BJ (cell line): Measurements from ENCODE around the gene HIVEP3. TPM values are rescaled to one million over a fixed set of nuclear protein-coding genes. Genes with fewer than 3 reads are reported as not detected.

Experiments
- CTCF ChIA-PET: fragments of 350-600 bp; formaldehyde crosslinking; extraction: SDS; loops from one replicate; lab custom pipeline; 2021; ENCODE audit warnings: antibody characterized with exemption, inconsistent platforms; lab: Yijun Ruan, JAX
- POLR2A ChIA-PET: fragments of 300-600 bp; sonication (Branson Sonifier 250); formaldehyde crosslinking; extraction: SDS; loops from one replicate; lab custom pipeline; 2021; ENCODE audit warnings: antibody characterized with exemption; lab: Charles Lee
- DNase-seq: peaks from one replicate; pipeline ENCODE4 v3.0.0-alpha.2; 2011; ENCODE audit warnings: low read depth
- H3K27me3 ChIP-seq: 2 replicates; pipeline ENCODE4 v1.6.0; 2011; ENCODE audit warnings: low read length; ENCODE audit not compliant: control insufficient read depth, insufficient read depth
- H3K36me3 ChIP-seq: 2 replicates; pipeline ENCODE4 v1.5.1; 2011; ENCODE audit warnings: low read length; ENCODE audit not compliant: control insufficient read depth, insufficient read depth
- H3K4me3 ChIP-seq: 2 replicates; pipeline ENCODE4 v1.5.1; 2011; ENCODE audit warnings: low read depth, mild to moderate bottlenecking, control low read depth, low read length
- CTCF ChIP-seq: IDR thresholded peaks from 2 replicates; pipeline ENCODE4 v1.5.1; 2011; ENCODE audit warnings: low read depth, mild to moderate bottlenecking, control low read depth, inconsistent platforms, low read length, moderate library complexity; ENCODE audit not compliant: insufficient read depth
- polyA plus RNA-seq: library from polyadenylated mRNA; depleted of rRNA; stranded (reverse); fragments of >200 nt; gene quantifications from 2 replicates; pipeline ENCODE4 v1.2.3, GENCODE V29; 2011

Gene HIVEP3
- polyA plus RNA-seq, 1 experiment = 4.0 TPM

- no peaks in the 10 kb centered on the region for H3K36me3 ChIP-seq
- POLR2A ChIA-PET = no interaction called here
Measured at GRCh38 chr1:41908288-41908895, 10.3 kb downstream of the HIVEP3 start.

GRCh38 chr1:41907446-41907845 is 11.3 kb downstream of the HIVEP3 start:
- CTCF ChIA-PET = interaction anchor here (2.1 kb wide), 1 partner anchor 11 kb away, joined by 4 read pairs; no protein-coding TSS in a partner anchor

More at GRCh38 chr1:41908288-41908895, 10.3 kb downstream of the HIVEP3 start:
- no peak for DNase-seq
- TF ChIP-seq CTCF = no peak
- CTCF ChIA-PET = interaction anchor here (2.1 kb wide), 1 partner anchor 10 kb away, joined by 4 read pairs; no protein-coding TSS in a partner anchor
- Histone ChIP-seq H3K27me3 (no peaks in the 10 kb centered on the region), H3K4me3 (no peak overlapping the region)

DNA sequence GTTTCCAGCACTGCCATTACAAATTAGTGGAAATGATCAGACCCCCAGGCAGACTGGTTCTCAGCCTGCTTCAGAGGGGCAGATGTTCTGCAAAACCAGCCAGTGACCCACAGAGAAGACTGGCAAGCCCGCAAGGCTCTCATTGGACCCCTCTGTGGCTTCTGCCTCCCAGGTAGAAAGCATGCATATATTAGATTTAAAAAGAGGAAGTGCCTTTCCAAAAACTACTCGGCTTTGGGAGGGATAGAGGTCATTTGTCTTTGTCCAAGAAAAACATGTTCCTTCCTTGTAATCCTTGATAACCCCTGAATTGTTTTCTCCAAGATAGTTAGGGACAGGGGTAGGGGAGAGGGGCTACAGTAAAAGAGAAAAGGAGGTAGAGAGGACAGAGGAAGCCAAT is 11.8 kb downstream of the HIVEP3 start:
- POLR2A ChIA-PET = no interaction called here
- no peak for DNase-seq

More at GRCh38 chr1:41907446-41907845, 11.3 kb downstream of the HIVEP3 start:
- no peaks in the 10 kb centered on the region for H3K27me3 ChIP-seq
- no peaks in the 10 kb centered on the region for H3K36me3 ChIP-seq
- no peak overlapping the region for H3K4me3 ChIP-seq
- DNase-seq = no peak
- POLR2A ChIA-PET = no interaction called here
- TF ChIP-seq CTCF = no peak

GRCh38 chr1:41905093-41905675 is 13.5 kb downstream of the HIVEP3 start:
- CTCF ChIA-PET = interaction anchor here (1.5 kb wide), 1 partner anchor 330 kb away, joined by 5 read pairs; no protein-coding TSS in a partner anchor
- Histone ChIP-seq H3K27me3 (no peaks in the 10 kb centered on the region), H3K36me3 (no peaks in the 10 kb centered on the region), H3K4me3 (no peak overlapping the region)
- POLR2A ChIA-PET = interaction anchor here (0.6 kb wide), 1 partner anchor 9 kb away, joined by 3 read pairs; no protein-coding TSS in a partner anchor
- TF ChIP-seq CTCF = no peak
- no peak for DNase-seq

More for the DNA sequence above, 11.8 kb downstream of the HIVEP3 start:
- H3K36me3 ChIP-seq = no peaks in the 10 kb centered on the region
- CTCF ChIA-PET = interaction anchor here (2.1 kb wide), 1 partner anchor 11 kb away, joined by 4 read pairs; no protein-coding TSS in a partner anchor
- no peaks in the 10 kb centered on the region for H3K27me3 ChIP-seq
- H3K4me3 ChIP-seq = no peak overlapping the region
- no peak for TF ChIP-seq CTCF

- H3K4me3 ChIP-seq = no peak overlapping the region
- no peak for DNase-seq
- no peak for TF ChIP-seq CTCF
- CTCF ChIA-PET = interaction anchor here (1.7 kb wide), 1 partner anchor 31 kb away, joined by 3 read pairs; no protein-coding TSS in a partner anchor
- POLR2A ChIA-PET = interaction anchor here (0.7 kb wide), 1 partner anchor 24 kb away, joined by 3 read pairs; no protein-coding TSS in a partner anchor
- H3K27me3 ChIP-seq = no peaks in the 10 kb centered on the region
- no peaks in the 10 kb centered on the region for H3K36me3 ChIP-seq
Measured at GRCh38 chr1:41902664-41903063, 16.1 kb downstream of the HIVEP3 start.
